Brain microvascular endothelial cell (primary cell): ENCODE measurements around the gene ADCY3.

Source experiments
- DNase-seq: peaks from one replicate; pipeline ENCODE4 v3.0.0-alpha.2; 2020
- H3K27ac ChIP-seq: fragments of 250-450 bp; sonication (Bioruptor Pico); 2 replicates; pipeline ENCODE4 v1.5.1; 2020; ENCODE audit warnings: mild to moderate bottlenecking, moderate library complexity
- H3K27me3 ChIP-seq: fragments of 250-450 bp; sonication (Bioruptor Pico); replicated peaks from 2 replicates; pipeline ENCODE4 v1.5.1; 2020; ENCODE audit warnings: mild to moderate bottlenecking
- H3K36me3 ChIP-seq: fragments of 250-450 bp; sonication (Bioruptor Pico); replicated peaks from 2 replicates; pipeline ENCODE4 v1.5.1; 2020; ENCODE audit warnings: mild to moderate bottlenecking
- H3K4me3 ChIP-seq: 2 replicates; pipeline ENCODE4 v1.5.1; 2011; ENCODE audit warnings: low read depth, mild to moderate bottlenecking, control low read depth, low read length, moderate library complexity
- in situ Hi-C: cut with HindIII; loops from 2 replicates; pipeline ENCODE4 v1.10.0; 2017; ENCODE audit warnings: low sequenced_read_pairs, low pct_ligation_motif_present
- TF ChIP-seq, protein P1 (sequence below): IDR thresholded peaks from 2 replicates; pipeline ENCODE4 v1.5.1; 2011; ENCODE audit warnings: low read depth, mild to moderate bottlenecking, moderate library complexity, low read length, control low read depth, inconsistent platforms; ENCODE audit errors: missing control alignments

The ADCY3 gene

DNA sequence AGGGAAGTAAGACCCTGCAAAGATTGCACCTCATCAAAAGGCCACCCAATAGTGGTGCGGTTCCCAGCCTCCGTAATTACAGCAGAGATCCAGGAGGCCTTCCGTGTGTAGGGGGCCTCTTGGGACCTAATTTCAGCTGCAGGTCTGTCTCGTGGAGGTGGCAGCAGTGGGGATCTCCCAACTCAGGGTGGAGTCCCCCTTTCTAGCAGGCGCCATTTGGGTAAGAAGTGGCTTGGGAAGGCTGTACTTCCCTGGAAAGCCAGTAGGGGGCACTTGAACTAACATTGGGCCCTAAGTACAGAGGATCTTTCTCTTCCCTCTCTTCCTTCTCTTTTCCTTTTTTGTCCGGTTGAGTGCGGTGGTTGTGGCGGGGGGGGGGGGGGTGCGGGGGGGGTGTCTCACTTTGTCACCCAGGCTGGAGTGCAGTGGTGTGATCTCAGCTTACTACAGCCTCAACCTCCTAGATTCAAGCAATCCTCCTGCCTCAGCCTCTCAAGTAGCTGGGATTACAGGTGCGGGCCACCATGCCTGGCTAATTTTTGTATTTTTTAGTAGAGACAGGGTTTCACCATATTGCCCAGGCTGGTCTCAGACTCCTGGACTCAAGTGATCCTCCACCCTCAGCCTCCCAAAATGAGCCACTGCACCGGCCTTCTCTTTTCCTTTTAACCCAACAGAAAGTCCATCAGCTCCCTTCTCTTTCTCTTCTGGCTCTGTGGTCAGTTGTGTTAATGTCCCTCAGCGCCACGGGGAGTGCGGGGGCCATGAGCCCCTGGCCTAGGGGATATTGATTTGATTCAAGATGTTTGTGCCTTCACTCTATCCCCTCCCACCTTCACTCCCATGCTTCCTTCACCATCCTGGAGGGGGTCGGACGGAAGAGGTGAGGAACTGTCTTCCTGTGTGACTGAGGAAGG is 94.8 kb downstream of the ADCY3 start:
- TF ChIP-seq, protein P1, sequence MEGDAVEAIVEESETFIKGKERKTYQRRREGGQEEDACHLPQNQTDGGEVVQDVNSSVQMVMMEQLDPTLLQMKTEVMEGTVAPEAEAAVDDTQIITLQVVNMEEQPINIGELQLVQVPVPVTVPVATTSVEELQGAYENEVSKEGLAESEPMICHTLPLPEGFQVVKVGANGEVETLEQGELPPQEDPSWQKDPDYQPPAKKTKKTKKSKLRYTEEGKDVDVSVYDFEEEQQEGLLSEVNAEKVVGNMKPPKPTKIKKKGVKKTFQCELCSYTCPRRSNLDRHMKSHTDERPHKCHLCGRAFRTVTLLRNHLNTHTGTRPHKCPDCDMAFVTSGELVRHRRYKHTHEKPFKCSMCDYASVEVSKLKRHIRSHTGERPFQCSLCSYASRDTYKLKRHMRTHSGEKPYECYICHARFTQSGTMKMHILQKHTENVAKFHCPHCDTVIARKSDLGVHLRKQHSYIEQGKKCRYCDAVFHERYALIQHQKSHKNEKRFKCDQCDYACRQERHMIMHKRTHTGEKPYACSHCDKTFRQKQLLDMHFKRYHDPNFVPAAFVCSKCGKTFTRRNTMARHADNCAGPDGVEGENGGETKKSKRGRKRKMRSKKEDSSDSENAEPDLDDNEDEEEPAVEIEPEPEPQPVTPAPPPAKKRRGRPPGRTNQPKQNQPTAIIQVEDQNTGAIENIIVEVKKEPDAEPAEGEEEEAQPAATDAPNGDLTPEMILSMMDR = peak; percentile 76

DNA sequence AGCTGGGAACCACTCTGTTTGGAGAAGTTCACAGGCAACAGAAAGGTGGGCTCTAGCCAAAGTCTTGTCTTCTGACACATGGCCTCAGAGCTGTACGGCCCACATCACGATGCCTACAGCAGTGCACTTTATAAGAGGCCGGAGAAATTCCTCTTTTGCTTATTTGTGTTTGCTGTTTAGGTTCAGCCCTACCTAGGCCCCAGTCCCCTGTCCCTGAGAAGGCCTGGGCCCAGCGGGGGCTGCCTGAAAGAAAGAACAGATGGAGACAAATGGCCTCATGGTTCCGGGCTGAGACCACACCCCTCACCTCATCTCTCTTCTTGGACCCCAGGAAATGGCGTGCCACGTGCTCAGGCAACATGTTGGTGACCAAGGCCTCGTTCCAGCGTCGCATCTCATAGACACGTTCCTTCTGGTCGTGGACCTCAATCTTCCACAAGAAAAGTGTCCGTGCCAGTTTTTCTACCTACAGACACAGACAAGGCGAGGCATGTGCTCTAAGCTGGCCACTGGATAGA is 95.9 kb downstream of the ADCY3 start:
- in situ Hi-C loops = no loop called here
- no peak overlapping the region for H3K27ac ChIP-seq
- peaks cover 7% of the 10 kb centered on the region for H3K36me3 ChIP-seq

More for the DNA sequence above, 94.8 kb downstream of the ADCY3 start:
- in situ Hi-C loops = no loop called here
- DNase-seq = no peak
- H3K36me3 ChIP-seq = no peaks in the 10 kb centered on the region
- no peaks in the 10 kb centered on the region for H3K27me3 ChIP-seq
- H3K4me3 ChIP-seq = no peak overlapping the region
- no peak overlapping the region for H3K27ac ChIP-seq

DNA sequence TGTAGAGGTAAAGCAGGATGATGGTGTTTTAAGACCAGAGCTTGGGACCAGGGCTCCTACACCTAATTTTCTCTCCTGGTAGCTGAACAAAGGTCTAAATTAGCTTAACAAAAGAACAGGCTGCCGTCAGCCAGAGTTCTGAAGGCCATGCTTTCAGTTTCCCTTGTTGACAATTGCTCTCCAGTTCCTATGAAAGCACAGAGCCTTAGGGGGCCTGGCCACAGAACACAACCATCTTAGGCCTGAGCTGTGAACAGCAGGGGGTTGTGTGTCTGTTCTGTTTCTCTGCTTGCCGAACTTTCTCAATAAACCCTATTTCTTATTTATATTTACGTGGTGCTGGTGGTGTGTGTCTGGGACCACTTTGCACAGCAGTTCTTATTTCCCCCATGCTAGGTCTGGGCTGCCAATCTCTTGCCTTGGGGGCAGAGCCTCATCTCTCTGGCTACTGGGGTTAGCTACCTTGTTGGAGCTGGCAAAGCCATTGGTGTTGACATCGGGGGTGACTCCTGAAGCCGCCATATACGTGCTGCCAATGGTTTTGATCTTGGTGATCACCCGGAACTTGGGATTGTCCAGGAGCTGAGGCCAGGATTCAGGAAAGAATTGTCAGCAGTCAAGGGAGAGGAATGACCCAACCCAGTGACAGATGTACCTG is 97.9 kb downstream of the ADCY3 start:
- H3K36me3 ChIP-seq = peaks cover 7% of the 10 kb centered on the region
- no peaks in the 10 kb centered on the region for H3K27me3 ChIP-seq
- no peak overlapping the region for H3K4me3 ChIP-seq
- TF ChIP-seq, protein P1 = no peak
- DNase-seq = peak; percentile 29
- H3K27ac ChIP-seq = no peak overlapping the region
- in situ Hi-C loops = no loop called here

More for the DNA sequence above, 95.9 kb downstream of the ADCY3 start:
- H3K4me3 ChIP-seq = no peak overlapping the region
- no peaks in the 10 kb centered on the region for H3K27me3 ChIP-seq
- no peak for DNase-seq
- TF ChIP-seq, protein P1 = no peak

DNA sequence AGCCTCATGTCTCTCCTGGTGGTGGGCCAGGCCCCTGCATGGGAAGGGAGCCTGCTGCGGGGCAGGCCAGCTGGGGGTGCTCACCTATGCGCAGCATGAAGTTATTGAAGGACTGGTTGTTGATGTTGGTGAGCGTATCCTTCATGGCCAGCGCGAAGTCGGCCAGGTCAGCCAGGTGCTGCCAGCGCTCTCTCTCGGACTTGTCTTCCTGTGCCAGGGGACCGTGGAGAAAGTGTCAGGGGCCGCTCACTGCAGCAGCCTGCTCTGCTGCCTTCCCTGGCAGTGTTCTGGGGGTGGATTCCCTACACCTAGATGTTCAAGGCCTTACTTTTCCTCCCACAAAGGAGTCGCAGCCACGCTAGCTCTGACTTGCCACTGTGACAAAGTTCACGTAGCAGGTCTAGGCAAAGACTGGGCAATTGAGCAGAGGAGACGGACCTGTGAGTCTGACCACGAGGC is 98.6 kb downstream of the ADCY3 start:
- H3K27ac ChIP-seq = no peak overlapping the region
- H3K4me3 ChIP-seq = no peak overlapping the region
- no peak for DNase-seq
- peaks cover 7% of the 10 kb centered on the region for H3K36me3 ChIP-seq
- no peaks in the 10 kb centered on the region for H3K27me3 ChIP-seq
- TF ChIP-seq, protein P1 = peak; percentile 3
- in situ Hi-C loops = no loop called here

DNA sequence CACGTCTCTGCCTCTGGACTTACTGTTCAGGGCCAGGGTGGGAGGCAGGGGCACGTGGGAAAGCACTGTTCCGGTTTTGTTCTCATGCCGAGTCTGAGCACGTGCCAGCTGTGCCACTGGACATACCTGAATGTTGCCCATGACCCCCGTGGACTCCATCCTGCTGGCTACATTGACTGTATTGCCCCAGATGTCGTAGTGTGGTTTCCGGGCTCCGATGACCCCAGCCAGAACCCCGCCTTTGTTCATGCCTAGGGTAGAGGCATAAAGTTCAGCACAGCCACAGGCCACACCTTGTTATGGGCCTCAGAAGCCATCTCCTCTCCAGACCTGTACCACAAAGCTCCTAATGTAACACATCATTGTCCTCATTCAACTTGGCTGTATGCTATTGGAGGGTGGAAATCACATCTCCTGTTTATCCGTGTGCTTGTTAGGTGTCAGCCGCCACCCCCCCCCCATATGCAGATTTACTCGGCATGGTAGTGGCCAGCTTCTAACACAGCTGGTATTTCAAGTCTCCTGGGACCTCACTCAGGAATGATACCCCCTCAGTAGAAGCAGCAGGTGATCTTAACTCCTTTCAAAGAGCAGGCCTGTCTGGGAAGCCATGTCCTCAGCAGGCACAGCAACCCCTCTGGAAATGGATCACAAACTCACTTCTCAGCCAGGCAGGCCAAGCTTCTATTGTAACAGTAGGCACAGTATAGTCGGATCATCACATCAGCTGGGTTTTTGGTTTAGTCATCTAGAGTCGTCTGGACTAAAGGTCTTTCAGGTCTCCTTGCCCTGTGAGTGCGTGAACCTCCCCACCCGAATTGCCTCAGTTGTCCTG is 99.2 kb downstream of the ADCY3 start:
- in situ Hi-C loops = no loop called here
- peaks cover 7% of the 10 kb centered on the region for H3K36me3 ChIP-seq

More for the DNA sequence above, 99.2 kb downstream of the ADCY3 start:
- Histone ChIP-seq H3K27me3 (no peaks in the 10 kb centered on the region), H3K4me3 (no peak overlapping the region), H3K27ac (no peak overlapping the region)
- DNase-seq = no peak
- TF ChIP-seq, protein P1 = no peak
